Astrocyte of the spinal cord (primary cell): ENCODE results near the gene ATP2B3.
A peak's percentile ranks its signal among the peaks of the same experiment; 100 is the strongest.

Experiments
- DNase-seq: peaks from one replicate; pipeline ENCODE4 v3.0.0; 2011; ENCODE audit warnings: low read depth, low spot score
- H3K4me3 ChIP-seq: 2 replicates; pipeline ENCODE4 v1.5.1; 2011; ENCODE audit warnings: low read depth, mild to moderate bottlenecking, low read length, moderate library complexity
- CTCF ChIP-seq: IDR thresholded peaks from 2 replicates; pipeline ENCODE4 v1.5.1; 2012; ENCODE audit warnings: low read depth, mild to moderate bottlenecking, low read length, inconsistent platforms
- in situ Hi-C: cut with HindIII; loops from 2 replicates; pipeline ENCODE4 v1.10.0; 2017; ENCODE audit warnings: low sequenced_read_pairs

Gene ATP2B3

GRCh38 chrX:153517423-153517822 lies at the start of gene ATP2B3:
TSS of gene ATP2B3 (plus strand) at chrX:153517642. CDS start at chrX:153536248, 18,606 bp downstream.
- DNase-seq, result no peak
- in situ Hi-C loops, result no loop called here
- TF ChIP-seq CTCF, result no peak

GRCh38 chrX:153468008-153468580 lies 49.3 kb upstream of the ATP2B3 start:
- TF ChIP-seq CTCF, result no peak
- no peak overlapping the region for H3K4me3 ChIP-seq
- DNase-seq, result no peak
- in situ Hi-C loops, result no loop called here

More at GRCh38 chrX:153517423-153517822, at the start of gene ATP2B3:
- no peak within 1 kb of the TSS for H3K4me3 ChIP-seq

- no peak for TF ChIP-seq CTCF
- H3K4me3 ChIP-seq, result peak overlapping the region; percentile 59
- peak; percentile 13 for DNase-seq
- in situ Hi-C loops, result no loop called here
Observed at GRCh38 chrX:153469811-153470410, 47.5 kb upstream of the ATP2B3 start.

- in situ Hi-C loops, result no loop called here
- peak; percentile 69 for TF ChIP-seq CTCF
- peak; percentile 93 for DNase-seq
- H3K4me3 ChIP-seq, result peak within 1 kb of the TSS; percentile 59
Observed at GRCh38 chrX:153470411-153471363, 46.8 kb upstream of the ATP2B3 start, which contains the start of gene HAUS7. TSS of gene HAUS7 (minus strand) at chrX:153470576. CDS start at chrX:153470557, 19 bp downstream.

- H3K4me3 ChIP-seq, result no peak overlapping the region
- DNase-seq, result peak; percentile 50
- in situ Hi-C loops, result no loop called here
- no peak for TF ChIP-seq CTCF
Observed at GRCh38 chrX:153471663-153472280, 45.7 kb upstream of the ATP2B3 start.

- in situ Hi-C loops, result no loop called here
- no peak overlapping the region for H3K4me3 ChIP-seq
- DNase-seq, result no peak
- TF ChIP-seq CTCF, result no peak
Observed at GRCh38 chrX:153473126-153473525, 44.3 kb upstream of the ATP2B3 start.
